Subcutaneous abdominal adipose tissue (tissue), 5 donors: ENCODE data around the gene IGFN1.
"Not testable (repeated sequence)": the region's sequence is repeated elsewhere in the genome, so short reads cannot be mapped to it uniquely, and the experiment has no call there.

Experiments
- H3K27ac ChIP-seq: one replicate; pipeline ENCODE4 v1.7.0; 2013; ENCODE audit warnings: low read depth, mild to moderate bottlenecking, inconsistent platforms, low read length, moderate library complexity
- H3K27me3 ChIP-seq, 5 donors: one replicate each; pipeline ENCODE4 v1.7.0; 2013; ENCODE audit warnings: low read length in 5 of 5, inconsistent platforms in 1 of 5; ENCODE audit not compliant: control insufficient read depth in 5 of 5, insufficient read depth in 4 of 5
- H3K36me3 ChIP-seq, 5 donors: one replicate each; pipeline ENCODE4 v1.7.0; 2013; ENCODE audit warnings: low read length in 5 of 5; ENCODE audit not compliant: control insufficient read depth in 5 of 5, insufficient read depth in 5 of 5
- H3K4me1 ChIP-seq, 5 donors: one replicate each; pipeline ENCODE4 v1.7.0; 2013; ENCODE audit warnings: low read length in 5 of 5, mild to moderate bottlenecking in 3 of 5, moderate library complexity in 1 of 5; ENCODE audit not compliant: control insufficient read depth in 5 of 5, insufficient read depth in 5 of 5
- H3K4me3 ChIP-seq, 5 donors: one replicate each; pipeline ENCODE4 v1.7.0; 2013; ENCODE audit warnings: low read length in 5 of 5, low read depth in 1 of 5
- H3K9ac ChIP-seq, 5 donors: one replicate each; pipeline ENCODE4 v1.7.0; 2013; ENCODE audit warnings: low read length in 5 of 5, mild to moderate bottlenecking in 4 of 5, moderate library complexity in 3 of 5
- H3K9me3 ChIP-seq, 5 donors: one replicate each; pipeline ENCODE4 v1.7.0; 2013; ENCODE audit warnings: low read length in 5 of 5; ENCODE audit not compliant: control insufficient read depth in 5 of 5
- donor health status: healthy.
- donor health status: healthy.
- donor health status: healthy.
- donor health status: healthy.
- donor health status: healthy.

IGFN1 gene

GRCh38 chr1:201163036-201163435 is 27.6 kb upstream of the IGFN1 start:
- H3K27me3 ChIP-seq, H3K9me3 ChIP-seq, H3K27ac ChIP-seq, H3K4me3 ChIP-seq, H3K4me1 ChIP-seq, H3K9ac ChIP-seq, H3K36me3 ChIP-seq: not testable (repeated sequence)

DNA sequence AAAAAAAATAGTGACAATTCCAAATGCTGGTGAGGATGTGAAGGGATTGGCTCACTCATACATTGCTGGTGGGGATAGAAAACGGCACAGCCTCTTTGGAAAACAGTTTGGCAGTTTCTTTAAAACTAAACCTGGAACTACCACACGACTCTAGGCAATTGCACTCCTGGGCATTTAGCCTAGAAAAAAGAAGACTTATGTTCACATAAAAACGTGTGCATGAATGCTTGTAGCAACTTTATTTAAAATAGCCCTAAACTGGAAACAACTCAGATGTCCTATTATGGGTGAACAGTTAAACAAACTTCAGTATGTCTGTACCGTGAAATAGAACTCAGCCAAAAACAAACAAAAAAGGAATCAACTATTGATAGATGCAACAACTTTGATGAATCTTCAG is 26.9 kb upstream of the IGFN1 start:
- H3K27ac ChIP-seq, result no peak overlapping the region
- peaks cover 0 to 4% (median 0%) of the 10 kb centered on the region in 5 donors for H3K4me1 ChIP-seq
- H3K4me3 ChIP-seq, result no peak overlapping the region
- H3K36me3 ChIP-seq, result no peaks in the 10 kb centered on the region
- H3K9me3 ChIP-seq, result no peaks in the 10 kb centered on the region
- H3K9ac ChIP-seq, result no peak overlapping the region
- peaks cover 0 to 3% (median 0%) of the 10 kb centered on the region in 5 donors for H3K27me3 ChIP-seq

DNA sequence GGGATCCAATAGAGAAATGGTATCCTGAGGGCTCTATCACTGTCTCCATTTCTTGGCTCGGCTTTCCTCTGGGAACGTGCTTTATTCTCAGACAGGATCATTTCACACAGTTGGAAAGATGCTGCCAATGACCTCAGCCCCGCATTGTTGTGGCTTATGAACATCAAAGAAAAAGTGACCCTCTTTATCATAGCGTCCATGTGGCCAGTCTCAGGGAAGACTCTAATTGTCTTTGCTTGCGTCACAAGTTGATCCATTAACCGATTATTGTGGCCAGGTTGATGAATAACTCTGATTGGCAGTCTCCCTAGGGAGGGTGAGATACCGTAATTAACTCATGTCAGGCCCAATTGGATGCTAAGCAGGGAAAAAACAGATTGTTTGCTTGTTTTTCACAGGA is 26.0 kb upstream of the IGFN1 start:
- H3K9me3 ChIP-seq, result no peaks in the 10 kb centered on the region
- H3K27ac ChIP-seq, result no peak overlapping the region
- H3K4me1 ChIP-seq, result peaks cover 0 to 4% (median 0%) of the 10 kb centered on the region in 5 donors
- no peak overlapping the region for H3K4me3 ChIP-seq
- no peaks in the 10 kb centered on the region for H3K36me3 ChIP-seq
- H3K9ac ChIP-seq, result no peak overlapping the region
- no peaks in the 10 kb centered on the region for H3K27me3 ChIP-seq

DNA sequence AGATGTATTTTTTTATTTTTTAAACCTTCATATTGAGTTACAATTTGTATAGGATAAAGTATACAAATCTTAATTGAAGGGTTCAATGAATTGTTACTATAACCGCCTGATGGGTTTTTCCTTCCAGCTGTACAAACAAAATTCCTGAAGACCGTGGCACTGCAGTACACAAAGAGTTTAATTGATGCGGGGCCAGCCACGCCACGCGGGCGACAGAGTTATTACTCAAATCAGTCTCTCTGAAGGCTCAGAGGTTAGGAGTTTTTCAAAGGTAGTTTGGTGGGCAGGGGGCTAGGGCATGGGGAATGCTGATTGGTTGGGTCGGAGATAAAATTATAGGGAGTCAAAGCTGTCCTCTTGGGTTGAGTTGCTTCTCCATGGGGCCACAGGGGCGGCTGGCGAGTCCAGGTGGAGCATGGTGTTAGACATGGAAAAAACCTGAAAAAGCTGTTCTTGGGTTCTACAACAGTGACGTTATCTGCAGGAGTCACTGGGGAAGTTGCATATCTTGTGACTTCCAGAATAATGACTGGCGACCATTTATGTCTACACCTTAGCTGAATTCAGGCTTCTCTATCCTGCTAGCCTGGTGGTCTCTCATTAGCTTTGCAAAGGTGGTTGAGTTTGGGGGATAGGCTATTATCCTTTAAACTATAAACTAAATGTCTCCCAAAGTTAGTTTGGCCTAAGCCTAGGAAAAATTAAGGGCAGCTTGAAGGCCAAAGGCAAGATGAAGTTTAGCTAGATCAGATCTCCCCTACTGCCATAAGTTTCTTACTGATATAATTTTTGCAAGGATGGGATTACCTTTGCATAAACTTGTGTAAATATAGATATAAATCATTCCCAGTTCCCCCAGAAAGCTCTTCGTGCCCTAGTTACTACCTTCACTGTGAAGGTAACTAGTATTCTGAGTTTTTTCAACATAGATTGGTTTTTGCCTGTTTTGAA is 23.3 kb upstream of the IGFN1 start:
- peaks cover 0 to 18% (median 13%) of the 10 kb centered on the region in 5 donors for H3K4me1 ChIP-seq
- H3K27me3 ChIP-seq, result no peaks in the 10 kb centered on the region
- H3K4me3 ChIP-seq, result no peak overlapping the region
- no peaks in the 10 kb centered on the region for H3K9me3 ChIP-seq
- H3K9ac ChIP-seq, result no peak overlapping the region
- H3K27ac ChIP-seq, result no peak overlapping the region
- H3K36me3 ChIP-seq, result no peaks in the 10 kb centered on the region

- H3K27ac ChIP-seq, result no peak overlapping the region
- no peaks in the 10 kb centered on the region for H3K27me3 ChIP-seq
- no peak overlapping the region for H3K4me3 ChIP-seq
Observed at GRCh38 chr1:201169203-201169602, 21.4 kb upstream of the IGFN1 start.

DNA sequence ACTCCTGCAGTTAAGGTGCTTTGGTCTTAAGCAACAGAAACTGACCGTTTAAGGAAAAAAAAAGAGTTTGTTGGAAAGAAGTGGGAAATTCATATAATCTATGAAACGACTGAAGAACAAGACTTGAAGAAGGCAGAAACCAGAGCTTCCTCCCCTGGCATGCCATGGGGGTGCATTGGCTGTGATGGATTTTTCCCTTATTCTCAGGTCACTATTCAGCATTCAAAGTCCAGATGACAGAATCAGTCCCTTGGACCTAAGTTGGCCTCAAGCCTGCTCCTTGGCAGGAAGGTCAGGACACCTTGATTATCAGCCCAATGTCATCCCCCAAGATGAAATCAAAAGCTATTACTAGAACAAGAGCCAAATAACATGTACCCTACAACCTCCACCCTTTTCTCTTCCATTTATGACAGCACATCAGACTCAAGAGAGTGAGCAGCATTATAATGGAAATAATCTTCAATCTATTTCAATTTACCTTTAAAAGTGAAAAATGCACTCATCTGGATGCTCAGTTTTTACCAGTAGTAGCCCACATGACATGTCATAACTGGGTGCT is 20.6 kb upstream of the IGFN1 start:
- no peaks in the 10 kb centered on the region for H3K27me3 ChIP-seq
- no peaks in the 10 kb centered on the region for H3K36me3 ChIP-seq
- peak overlapping the region in 4 of 5 donors; percentile 46 to 83 (median 80) for H3K4me3 ChIP-seq
- no peaks in the 10 kb centered on the region for H3K9me3 ChIP-seq
- peaks cover 0 to 18% (median 11%) of the 10 kb centered on the region in 5 donors for H3K4me1 ChIP-seq
- H3K9ac ChIP-seq, result no peak overlapping the region
- peak overlapping the region; percentile 75 for H3K27ac ChIP-seq

More at GRCh38 chr1:201169203-201169602, 21.4 kb upstream of the IGFN1 start:
- Histone ChIP-seq H3K36me3 (no peaks in the 10 kb centered on the region), H3K9me3 (no peaks in the 10 kb centered on the region), H3K4me1 (peaks cover 0 to 18% (median 13%) of the 10 kb centered on the region in 5 donors), H3K9ac (no peak overlapping the region)

DNA sequence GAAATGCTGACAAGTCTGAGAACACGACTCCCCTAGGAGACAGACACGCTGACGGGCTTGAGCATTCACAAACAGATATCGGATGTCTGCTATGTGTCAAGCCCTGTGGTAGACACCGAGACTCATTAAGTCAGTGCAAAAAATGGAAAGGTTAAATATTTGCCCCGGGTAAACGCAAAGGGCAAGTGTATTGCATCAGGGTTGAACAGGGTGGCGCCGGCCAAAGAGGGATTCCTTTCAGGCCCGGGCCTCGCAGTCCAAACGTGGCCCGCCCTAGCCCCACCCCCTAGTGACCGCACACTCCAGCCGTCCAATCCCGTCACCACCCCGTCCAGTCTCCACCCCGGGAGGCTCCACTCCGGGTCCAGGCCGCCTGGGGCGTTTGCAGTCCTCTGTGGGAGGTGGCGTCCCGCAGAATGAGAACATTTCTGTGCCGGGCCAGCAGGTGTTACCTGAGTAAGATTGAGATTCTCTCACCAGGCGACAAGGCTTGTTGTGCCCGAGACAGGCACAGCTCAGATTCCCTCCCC is 20.0 kb upstream of the IGFN1 start:
- Histone ChIP-seq H3K27me3 (no peaks in the 10 kb centered on the region), H3K9me3 (no peaks in the 10 kb centered on the region), H3K9ac (peak overlapping the region in 4 of 5 donors; percentile 82 to 90 (median 88)), H3K27ac (peak overlapping the region; percentile 75), H3K36me3 (no peaks in the 10 kb centered on the region), H3K4me3 (peak overlapping the region; percentile 74 to 83 (median 79)), H3K4me1 (peaks cover 0 to 18% (median 11%) of the 10 kb centered on the region in 5 donors)

DNA sequence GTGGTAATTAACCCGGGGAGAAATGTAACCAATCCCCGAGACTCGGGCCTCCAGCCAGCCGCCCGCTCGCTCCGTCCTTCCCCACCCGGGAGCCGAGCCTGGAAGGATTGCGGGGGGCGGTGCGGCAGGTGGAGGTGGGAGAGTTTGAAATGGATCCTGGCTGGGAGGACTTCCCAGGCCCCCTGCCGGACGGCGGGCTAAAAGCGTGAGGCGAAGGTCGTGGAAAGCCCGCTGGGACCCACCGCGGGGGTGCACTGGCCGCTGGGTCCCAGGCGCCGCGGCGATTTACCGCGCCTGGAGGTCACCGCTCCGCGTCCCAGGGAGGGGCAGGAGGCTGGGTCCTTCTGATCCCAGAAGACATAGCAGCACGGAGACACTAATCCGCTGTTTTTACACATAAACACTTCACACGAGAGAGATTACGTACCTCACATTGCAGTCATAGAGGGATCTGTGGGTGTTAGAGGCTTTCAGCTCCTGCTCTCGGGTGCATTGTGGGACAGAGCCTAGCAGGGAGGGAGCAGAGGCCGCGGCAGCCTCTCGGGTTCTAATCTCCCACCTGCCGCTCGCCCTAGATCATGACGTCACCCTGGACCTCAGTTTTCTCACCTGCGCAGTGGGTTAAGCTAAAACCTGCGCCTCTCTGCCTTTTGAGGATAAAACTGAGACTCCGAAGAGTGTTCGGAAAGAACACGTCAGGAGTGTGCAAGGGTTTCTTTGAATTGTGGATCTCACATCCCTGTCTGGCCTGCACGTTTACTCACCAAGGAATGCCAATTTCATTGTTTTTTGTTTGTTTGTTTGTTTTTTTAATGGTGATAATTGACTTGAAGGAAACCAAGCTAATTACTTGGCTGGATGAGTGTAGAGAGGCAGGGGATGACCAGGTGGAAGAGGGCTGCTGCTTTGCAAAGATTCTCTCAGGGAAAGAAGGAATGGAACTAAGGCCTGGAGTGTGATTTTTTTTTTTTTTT is 19.3 kb upstream of the IGFN1 start:
- peaks cover 0 to 18% (median 11%) of the 10 kb centered on the region in 5 donors for H3K4me1 ChIP-seq
- peak overlapping the region in 4 of 5 donors; percentile 82 to 90 (median 88) for H3K9ac ChIP-seq
- peak overlapping the region; percentile 75 for H3K27ac ChIP-seq
- no peaks in the 10 kb centered on the region for H3K9me3 ChIP-seq
- H3K4me3 ChIP-seq, result peak overlapping the region; percentile 77 to 83 (median 79)
- H3K27me3 ChIP-seq, result peaks cover 0 to 2% (median 0%) of the 10 kb centered on the region in 5 donors
- H3K36me3 ChIP-seq, result no peaks in the 10 kb centered on the region

GRCh38 chr1:201172326-201172725 is 18.3 kb upstream of the IGFN1 start:
- Histone ChIP-seq H3K27me3 (peaks cover 0 to 2% (median 0%) of the 10 kb centered on the region in 5 donors), H3K4me1 (peaks cover 0 to 18% (median 11%) of the 10 kb centered on the region in 5 donors), H3K4me3 (no peak overlapping the region), H3K9ac (no peak overlapping the region), H3K27ac (no peak overlapping the region), H3K36me3 (no peaks in the 10 kb centered on the region), H3K9me3 (no peaks in the 10 kb centered on the region)
